Thoracic aorta (tissue), 2 donors: ENCODE results near the gene ADGRL3. TPM values are rescaled to one million over a fixed set of nuclear protein-coding genes. Genes with fewer than 3 reads are reported as not detected.
A peak's percentile ranks its signal among the peaks of the same experiment; 100 is the strongest.

Experiments
- ATAC-seq: fragments of 150-250 bp; one replicate; pipeline ENCODE4 v1.8.0; 2017; ENCODE audit warnings: low read depth; ENCODE audit not compliant: insufficient number of reproducible peaks, low FRiP score
- DNase-seq: peaks from one replicate; pipeline ENCODE4 v3.0.0-alpha.2; 2020; ENCODE audit warnings: low spot score
- H3K27ac ChIP-seq, 2 donors: fragments of 200-600 bp; sonication (generic); 1 replicate in 1 of 2; 2 replicates in 1 of 2; pipeline ENCODE4 v1.5.1; 2016; ENCODE audit warnings: mild to moderate bottlenecking in 2 of 2, moderate library complexity in 2 of 2
- H3K27me3 ChIP-seq: fragments of 200-600 bp; sonication (generic); replicated peaks from 2 replicates; pipeline ENCODE4 v1.6.0; 2016; ENCODE audit warnings: mild to moderate bottlenecking; ENCODE audit not compliant: insufficient read depth
- H3K36me3 ChIP-seq: fragments of 200-600 bp; sonication (generic); one replicate; pipeline ENCODE4 v1.5.1; 2016
- H3K4me1 ChIP-seq, 2 donors: fragments of 200-600 bp; sonication (generic); 1 replicate in 1 of 2; 2 replicates in 1 of 2; pipeline versions ENCODE4 v1.5.1 to v1.6.0; 2016; ENCODE audit warnings: low read depth in 2 of 2, mild to moderate bottlenecking in 1 of 2; ENCODE audit not compliant: control insufficient read depth in 1 of 2
- H3K4me3 ChIP-seq: fragments of 200-600 bp; sonication (generic); 2 replicates; pipeline ENCODE4 v1.5.1; 2016; ENCODE audit warnings: mild to moderate bottlenecking
- H3K9me3 ChIP-seq: fragments of 200-600 bp; sonication (generic); 2 replicates; pipeline ENCODE4 v1.5.1; 2016
- total RNA-seq, 2 donors: library from RNA; depleted of rRNA; stranded (reverse); fragments of >200 nt; gene quantifications; one replicate each; pipeline versions ENCODE4 v1.1.0 to v1.2.3, GENCODE V29; 2016
- TF ChIP-seq, protein P1 (sequence below): fragments of 200-600 bp; sonication (generic); IDR thresholded peaks from one replicate; pipeline ENCODE4 v1.5.1; 2019; ENCODE audit warnings: antibody characterized with exemption

ADGRL3 gene
- total RNA-seq, 2 donors from 2014 or later = 17.5 to 18.1 TPM

DNA sequence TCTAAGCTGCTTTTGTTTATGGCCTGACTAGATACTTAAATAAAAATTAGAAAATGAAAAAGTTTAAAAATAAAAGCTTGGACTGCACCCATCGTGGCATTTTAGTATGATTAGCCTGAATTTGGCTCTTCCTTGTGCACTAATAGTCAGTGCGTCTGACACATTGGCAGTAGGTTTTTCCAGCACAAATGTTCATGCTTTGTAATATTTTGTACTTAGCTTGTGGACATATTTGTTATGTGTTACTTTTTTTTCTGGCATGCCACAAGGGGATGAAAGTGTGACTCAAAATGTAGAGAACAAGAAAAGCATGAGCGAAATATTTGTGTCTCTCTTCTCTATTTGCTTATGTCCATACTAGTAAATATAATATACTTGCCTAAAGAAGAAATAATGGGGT is 359.3 kb downstream of the ADGRL3 start:
- ATAC-seq (no peak), DNase-seq (no peak)
- Histone ChIP-seq H3K27me3 (no peaks in the 10 kb centered on the region), H3K4me1 (peaks cover 0 to 23% of the 10 kb centered on the region in 2 donors), H3K4me3 (no peak overlapping the region), H3K27ac (no peak overlapping the region), H3K9me3 (no peaks in the 10 kb centered on the region), H3K36me3 (no peaks in the 10 kb centered on the region)
- TF ChIP-seq, protein P1, sequence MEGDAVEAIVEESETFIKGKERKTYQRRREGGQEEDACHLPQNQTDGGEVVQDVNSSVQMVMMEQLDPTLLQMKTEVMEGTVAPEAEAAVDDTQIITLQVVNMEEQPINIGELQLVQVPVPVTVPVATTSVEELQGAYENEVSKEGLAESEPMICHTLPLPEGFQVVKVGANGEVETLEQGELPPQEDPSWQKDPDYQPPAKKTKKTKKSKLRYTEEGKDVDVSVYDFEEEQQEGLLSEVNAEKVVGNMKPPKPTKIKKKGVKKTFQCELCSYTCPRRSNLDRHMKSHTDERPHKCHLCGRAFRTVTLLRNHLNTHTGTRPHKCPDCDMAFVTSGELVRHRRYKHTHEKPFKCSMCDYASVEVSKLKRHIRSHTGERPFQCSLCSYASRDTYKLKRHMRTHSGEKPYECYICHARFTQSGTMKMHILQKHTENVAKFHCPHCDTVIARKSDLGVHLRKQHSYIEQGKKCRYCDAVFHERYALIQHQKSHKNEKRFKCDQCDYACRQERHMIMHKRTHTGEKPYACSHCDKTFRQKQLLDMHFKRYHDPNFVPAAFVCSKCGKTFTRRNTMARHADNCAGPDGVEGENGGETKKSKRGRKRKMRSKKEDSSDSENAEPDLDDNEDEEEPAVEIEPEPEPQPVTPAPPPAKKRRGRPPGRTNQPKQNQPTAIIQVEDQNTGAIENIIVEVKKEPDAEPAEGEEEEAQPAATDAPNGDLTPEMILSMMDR = no peak

DNA sequence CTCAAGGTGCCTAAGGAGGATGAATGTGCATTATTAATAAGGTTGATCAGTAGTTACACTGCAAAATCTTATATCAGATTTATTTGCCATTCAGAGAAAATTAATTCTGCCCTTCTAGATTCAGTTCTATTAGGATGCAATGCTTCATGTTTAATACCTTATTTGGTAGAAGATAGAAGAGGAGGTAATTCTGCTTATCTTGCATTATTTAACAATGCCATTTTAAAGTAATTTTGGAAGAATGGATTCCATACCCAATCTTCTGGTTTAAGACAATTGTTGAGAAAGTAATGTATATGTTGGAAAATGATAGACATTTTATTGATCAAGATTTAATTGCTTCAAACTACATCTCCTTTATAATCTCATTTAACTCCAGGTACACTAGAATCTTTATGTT is 360.9 kb downstream of the ADGRL3 start:
- ATAC-seq = no peak
- Histone ChIP-seq H3K4me1 (peaks cover 0 to 14% of the 10 kb centered on the region in 2 donors), H3K36me3 (no peaks in the 10 kb centered on the region), H3K4me3 (no peak overlapping the region), H3K9me3 (no peaks in the 10 kb centered on the region), H3K27me3 (no peaks in the 10 kb centered on the region), H3K27ac (no peak overlapping the region)
- TF ChIP-seq, protein P1 = no peak
- no peak for DNase-seq

- no peaks in the 10 kb centered on the region for H3K36me3 ChIP-seq
- no peak overlapping the region for H3K4me3 ChIP-seq
- DNase-seq (no peak), ATAC-seq (no peak)
- no peak overlapping the region for H3K27ac ChIP-seq
- H3K4me1 ChIP-seq = no peaks in the 10 kb centered on the region
- TF ChIP-seq, protein P1 = no peak
- no peaks in the 10 kb centered on the region for H3K27me3 ChIP-seq
- H3K9me3 ChIP-seq = no peaks in the 10 kb centered on the region
Observed at GRCh38 chr4:61571761-61572559, 371.8 kb downstream of the ADGRL3 start.

- no peaks in the 10 kb centered on the region for H3K27me3 ChIP-seq
- no peaks in the 10 kb centered on the region for H3K9me3 ChIP-seq
- TF ChIP-seq, protein P1 = no peak
- H3K4me3 ChIP-seq = no peak overlapping the region
- peaks cover 7 to 15% of the 10 kb centered on the region in 2 donors for H3K4me1 ChIP-seq
- ATAC-seq (no peak), DNase-seq (no peak)
- H3K27ac ChIP-seq = no peak overlapping the region
- H3K36me3 ChIP-seq = no peaks in the 10 kb centered on the region
Observed at GRCh38 chr4:61575796-61576195, 375.7 kb downstream of the ADGRL3 start.

GRCh38 chr4:61579786-61580185 is 379.7 kb downstream of the ADGRL3 start:
- Histone ChIP-seq H3K27me3 (no peaks in the 10 kb centered on the region), H3K4me1 (peaks cover 7 to 23% of the 10 kb centered on the region in 2 donors), H3K4me3 (peak overlapping the region; percentile 40), H3K27ac (no peak overlapping the region), H3K9me3 (no peaks in the 10 kb centered on the region), H3K36me3 (no peaks in the 10 kb centered on the region)
- DNase-seq (no peak), ATAC-seq (no peak)
- TF ChIP-seq, protein P1 = no peak
